Keratinocyte (primary cell): ENCODE data around the gene IHH. TPM values are rescaled to one million over a fixed set of nuclear protein-coding genes. Genes with fewer than 3 reads are reported as not detected.

Experiments
- DNase-seq: peaks from one replicate; pipeline ENCODE4 v3.0.0-alpha.2; 2011; ENCODE audit warnings: low read depth, missing footprints, low spot score
- FAIRE-seq: peaks from 2 replicates; lab custom pipeline; 2011; peaks lifted over from hg19 to GRCh38; lab: Jason Lieb, UNC
- H2AFZ ChIP-seq: 2 replicates; pipeline ENCODE4 v1.6.0; 2012; ENCODE audit warnings: low read length, control low read depth, inconsistent platforms; ENCODE audit not compliant: control insufficient read depth
- H3K27ac ChIP-seq: 2 replicates; pipeline ENCODE4 v1.5.1; 2011; ENCODE audit warnings: low read length; ENCODE audit not compliant: control insufficient read depth, insufficient read depth
- H3K27me3 ChIP-seq: 3 replicates; pipeline ENCODE4 v1.6.0; 2011; ENCODE audit warnings: low read length; ENCODE audit not compliant: control insufficient read depth, insufficient read depth; ENCODE audit errors: extremely low read depth
- H3K36me3 ChIP-seq, 2 experiments: 2 replicates in 1 of 2; 3 replicates in 1 of 2; pipeline ENCODE4 v1.5.1; 2011; ENCODE audit warnings: low read length in 2 of 2, mild to moderate bottlenecking in 1 of 2; ENCODE audit not compliant: control insufficient read depth in 2 of 2, insufficient read depth in 2 of 2; ENCODE audit errors: extremely low read depth in 1 of 2
- H3K4me1 ChIP-seq: 3 replicates; pipeline ENCODE4 v1.5.1; 2011; ENCODE audit warnings: low read length; ENCODE audit not compliant: control insufficient read depth, insufficient read depth; ENCODE audit errors: extremely low read depth
- H3K4me2 ChIP-seq: 3 replicates; pipeline ENCODE4 v1.6.0; 2011; ENCODE audit warnings: low read depth, low read length; ENCODE audit not compliant: control insufficient read depth, insufficient read depth; ENCODE audit errors: extremely low read depth
- H3K4me3 ChIP-seq, 3 experiments: fragments of 200-600 bp in 1 of 3; sonication (generic) in 1 of 3; 2 replicates in 2 of 3; 3 replicates in 1 of 3; pipeline ENCODE4 v1.5.1; 2011 to 2016; ENCODE audit warnings: low read length in 3 of 3, mild to moderate bottlenecking in 3 of 3, control low read depth in 2 of 3, inconsistent platforms in 1 of 3, low read depth in 1 of 3, mixed read lengths in 1 of 3, mixed run types in 1 of 3, moderate library complexity in 1 of 3; ENCODE audit not compliant: control insufficient read depth in 2 of 3, insufficient read depth in 2 of 3; ENCODE audit errors: extremely low read depth in 1 of 3
- H3K79me2 ChIP-seq: 2 replicates; pipeline ENCODE4 v1.6.0; 2012; ENCODE audit warnings: low read length; ENCODE audit not compliant: control insufficient read depth, insufficient read depth
- H3K9ac ChIP-seq: 3 replicates; pipeline ENCODE4 v1.6.0; 2011; ENCODE audit warnings: low read length; ENCODE audit not compliant: control insufficient read depth, insufficient read depth; ENCODE audit errors: extremely low read depth
- H3K9me1 ChIP-seq: 3 replicates; pipeline ENCODE4 v1.6.0; 2011; ENCODE audit warnings: low read length; ENCODE audit not compliant: control insufficient read depth, insufficient read depth; ENCODE audit errors: extremely low read depth
- H3K9me3 ChIP-seq: 2 replicates; pipeline ENCODE4 v1.5.1; 2012; ENCODE audit warnings: low read depth, low read length; ENCODE audit not compliant: control insufficient read depth
- H4K20me1 ChIP-seq: 3 replicates; pipeline ENCODE4 v1.6.0; 2011; ENCODE audit warnings: low read length; ENCODE audit not compliant: control insufficient read depth, insufficient read depth; ENCODE audit errors: extremely low read depth
- EZH2 ChIP-seq: IDR thresholded peaks from one replicate; pipeline ENCODE4 v1.6.1; 2012; ENCODE audit warnings: inconsistent platforms, mild to moderate bottlenecking, low read length, moderate library complexity
- dilution Hi-C: fragments of 300-500 bp; cut with MboI; formaldehyde crosslinking; loops from one replicate; pipeline ENCODE4 v1.7.0; 2020; ENCODE audit warnings: low sequenced_read_pairs; ENCODE audit not compliant: extremely low pct_ligation_motif_present
- polyA plus RNA-seq, 5 experiments: library from polyadenylated mRNA; depleted of rRNA in 3 of 5; stranded (reverse) in 3 of 5; stranded (forward) in 1 of 5; unstranded in 1 of 5; fragments of >200 nt; gene quantifications; 1 replicate in 1 of 5; 2 replicates in 3 of 5; 3 replicates in 1 of 5; pipeline versions ENCODE4 v1.2.1 to v1.2.3, GENCODE V29; 2011 to 2012; ENCODE audit warnings: missing spikeins in 2 of 5, low read depth in 1 of 5, low replicate concordance in 1 of 5
- TF ChIP-seq, protein P1 (sequence below), 3 experiments: IDR thresholded peaks in 1 of 3; conservative IDR thresholded peaks in 1 of 3; optimal IDR thresholded peaks in 1 of 3; 2 replicates in 2 of 3; 3 replicates in 1 of 3; pipeline versions ENCODE3 to v1.5.1; 2011; ENCODE audit warnings: low read length in 3 of 3, mild to moderate bottlenecking in 3 of 3, moderate library complexity in 2 of 3, control low read depth in 1 of 3, inconsistent platforms in 1 of 3; ENCODE audit not compliant: insufficient read depth in 2 of 3; ENCODE audit errors: extremely low read depth in 1 of 3

IHH gene
- polyA plus RNA-seq, 1 donor (not counting 4 experiments of a cell fraction or from before 2014, with no cell fraction given) = not detected

- DNase-seq (no peak), FAIRE-seq (no peak)
- H2AFZ ChIP-seq = no peak overlapping the region
- no peak overlapping the region for H3K9ac ChIP-seq
- H3K27ac ChIP-seq = no peak overlapping the region
- TF ChIP-seq EZH2 = no peak
- TF ChIP-seq, protein P1, sequence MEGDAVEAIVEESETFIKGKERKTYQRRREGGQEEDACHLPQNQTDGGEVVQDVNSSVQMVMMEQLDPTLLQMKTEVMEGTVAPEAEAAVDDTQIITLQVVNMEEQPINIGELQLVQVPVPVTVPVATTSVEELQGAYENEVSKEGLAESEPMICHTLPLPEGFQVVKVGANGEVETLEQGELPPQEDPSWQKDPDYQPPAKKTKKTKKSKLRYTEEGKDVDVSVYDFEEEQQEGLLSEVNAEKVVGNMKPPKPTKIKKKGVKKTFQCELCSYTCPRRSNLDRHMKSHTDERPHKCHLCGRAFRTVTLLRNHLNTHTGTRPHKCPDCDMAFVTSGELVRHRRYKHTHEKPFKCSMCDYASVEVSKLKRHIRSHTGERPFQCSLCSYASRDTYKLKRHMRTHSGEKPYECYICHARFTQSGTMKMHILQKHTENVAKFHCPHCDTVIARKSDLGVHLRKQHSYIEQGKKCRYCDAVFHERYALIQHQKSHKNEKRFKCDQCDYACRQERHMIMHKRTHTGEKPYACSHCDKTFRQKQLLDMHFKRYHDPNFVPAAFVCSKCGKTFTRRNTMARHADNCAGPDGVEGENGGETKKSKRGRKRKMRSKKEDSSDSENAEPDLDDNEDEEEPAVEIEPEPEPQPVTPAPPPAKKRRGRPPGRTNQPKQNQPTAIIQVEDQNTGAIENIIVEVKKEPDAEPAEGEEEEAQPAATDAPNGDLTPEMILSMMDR (optimal IDR thresholded peaks at IDR 0.05 in 1 of 3, IDR thresholded peaks at IDR 0.05 in 1 of 3, conservative IDR thresholded peaks at IDR 0.05 in 1 of 3; ENCODE audit: extremely low read depth in 1 of 3, insufficient read depth in 2 of 3, low read length in 3 of 3) = no peak
- no peaks in the 10 kb centered on the region for H3K9me3 ChIP-seq
- no peak overlapping the region for H3K4me3 ChIP-seq
- no peaks in the 10 kb centered on the region for H3K36me3 ChIP-seq
- no peak overlapping the region for H3K4me2 ChIP-seq
- no peaks in the 10 kb centered on the region for H3K27me3 ChIP-seq
- H4K20me1 ChIP-seq = no peaks in the 10 kb centered on the region
- dilution Hi-C loops = no loop called here
- no peaks in the 10 kb centered on the region for H3K9me1 ChIP-seq
- no peaks in the 10 kb centered on the region for H3K4me1 ChIP-seq
- H3K79me2 ChIP-seq = no peaks in the 10 kb centered on the region
Measured at GRCh38 chr2:219082332-219082958, 21.7 kb upstream of the IHH start.

GRCh38 chr2:219081701-219082331, 21.1 kb upstream of the IHH start:
- FAIRE-seq = no peak
- no peak for DNase-seq
- TF ChIP-seq EZH2 = no peak
- TF ChIP-seq, protein P1 (optimal IDR thresholded peaks at IDR 0.05 in 1 of 3, IDR thresholded peaks at IDR 0.05 in 1 of 3, conservative IDR thresholded peaks at IDR 0.05 in 1 of 3; ENCODE audit: extremely low read depth in 1 of 3, insufficient read depth in 2 of 3, low read length in 3 of 3) = no peak
- Histone ChIP-seq H3K9me1 (no peaks in the 10 kb centered on the region), H2AFZ (no peak overlapping the region), H3K9ac (no peak overlapping the region), H3K4me1 (no peaks in the 10 kb centered on the region), H3K79me2 (no peaks in the 10 kb centered on the region), H3K36me3 (peaks cover 0 to 5% of the 10 kb centered on the region in 2 experiments), H3K9me3 (no peaks in the 10 kb centered on the region), H3K4me2 (no peak overlapping the region), H4K20me1 (no peaks in the 10 kb centered on the region), H3K27ac (no peak overlapping the region), H3K27me3 (no peaks in the 10 kb centered on the region), H3K4me3 (no peak overlapping the region)
- dilution Hi-C loops = no loop called here
